Heart right ventricle (tissue), 16 donors: ENCODE data around the gene PPCS. TPM values are rescaled to one million over a fixed set of nuclear protein-coding genes. Genes with fewer than 3 reads are reported as not detected.

Experiments
- ATAC-seq, 8 donors: fragments of 200-7000 bp; cut with Tn5 transposase; one replicate each; pipeline ENCODE4 v1.9.1; 2020; ENCODE audit warnings: mild to moderate bottlenecking in 8 of 8, moderate library complexity in 8 of 8, moderate number of reproducible peaks in 1 of 8
- DNase-seq, 2 donors: peaks; one replicate each; pipeline ENCODE4 v3.0.0-alpha.2; 2020
- H3K27ac ChIP-seq, 10 donors: fragments of 200-600 bp; sonication (generic) in 2 of 10; one replicate each; pipeline versions ENCODE4 v1.5.0 to v1.8.0; 2020 to 2022; ENCODE audit warnings: mild to moderate bottlenecking in 3 of 10
- H3K27me3 ChIP-seq, 7 donors: fragments of 200-600 bp; one replicate each; pipeline ENCODE4 v1.8.0; 2021 to 2022; ENCODE audit warnings: mild to moderate bottlenecking in 2 of 7
- H3K36me3 ChIP-seq, 9 donors: fragments of 200-600 bp; sonication (generic) in 1 of 9; one replicate each; pipeline versions ENCODE4 v1.5.0 to v1.8.0; 2020 to 2022; ENCODE audit warnings: mild to moderate bottlenecking in 2 of 9
- H3K4me1 ChIP-seq, 9 donors: fragments of 200-600 bp; sonication (generic) in 1 of 9; one replicate each; pipeline versions ENCODE4 v1.5.0 to v1.8.0; 2020 to 2022; ENCODE audit warnings: mild to moderate bottlenecking in 4 of 9
- H3K4me3 ChIP-seq, 10 donors: fragments of 200-600 bp; sonication (generic) in 2 of 10; one replicate each; pipeline versions ENCODE4 v1.5.0 to v1.8.0; 2020 to 2022; ENCODE audit warnings: mild to moderate bottlenecking in 7 of 10, moderate library complexity in 2 of 10
- H3K9me3 ChIP-seq, 11 donors: fragments of 200-600 bp in 10 of 11; sonication (generic) in 2 of 11; one replicate each; pipeline versions ENCODE4 v1.5.0 to v1.8.0; 2013 to 2022; ENCODE audit warnings: mild to moderate bottlenecking in 2 of 11, control low read depth in 1 of 11, moderate library complexity in 1 of 11
- CTCF ChIP-seq, 9 donors: fragments of 200-600 bp; sonication (generic) in 2 of 9; IDR thresholded peaks; one replicate each; pipeline versions ENCODE4 v1.5.0 to v1.8.0; 2021 to 2022; ENCODE audit warnings: antibody characterized with exemption in 9 of 9, mild to moderate bottlenecking in 5 of 9, moderate library complexity in 1 of 9
- WGBS, 2 donors: extraction: QIAGEN DNeasy Blood & Tissue Kit; methylation state at CpG; one replicate each; pipeline ENCODE4 v1.1.7; 2013; ENCODE audit warnings: inconsistent platforms in 1 of 2; 5-methylcytosine and 5-hydroxymethylcytosine counted together
- intact Hi-C, 10 donors: fragments of 100-400 bp; cut with DNase I; formaldehyde crosslinking; loops; one replicate each; pipeline versions ENCODE4 v1.11.1 to v1.14.2; 2022
- polyA plus RNA-seq, 2 donors: library from polyadenylated mRNA; stranded (reverse); fragments of 200-250 nt; gene quantifications; one replicate each; pipeline ENCODE4 v1.2.3, GENCODE V29; 2013
- total RNA-seq, 10 donors: library from RNA; stranded (reverse); fragmentation: NEBNext Ultra II Directional in 3 of 10; extraction: Animal tissue kit (Norgen Biotek cat#: 25700) in 3 of 10; gene quantifications; one replicate each; pipeline versions ENCODE4 v1.2.1 to v1.2.4, GENCODE V29; 2021 to 2023
- donor health status: Arrhythmogenic right ventricular cardiomyopathy.
- donor health status: ischemic (EF 13 %, LVEDD 7.1; RV severe dilation, severe dysfunction).
- donor health status: healthy with polysubstance abuse.
- donor health status: DM: no; HTN: yes; CAD: no.
- donor health status: DM: no; HTN: no; CAD: no.
- donor health status: ischemic (EF 25% LVEDD 6.9; RV normal size, moderate dysfunction).
- donor health status: ischemic (EF 25% LVEDD 5.7; RV mildly dilated, moderate dysfunction).
- donor health status: healthy.
- donor health status: DM: yes; HTN: yes; CAD: no.
- donor health status: Ischemic cardiomyopathy.
- donor health status: ischemic (EF 35%, LVEDD 5.7; RV mildly dilated, moderate dysfunction).
- donor health status: nonischemic (EF 11% LVEDD 7.7; RV severe dilation, severe dysfunction).
- donor health status: DM: yes; HTN: yes; CAD: no.
- donor health status: PGD.
- donor health status: ischemic (EF 29% LVEDD 5.4; RV normal size, mild dysfunction).
- donor health status: nonischemic (EF 23%, LVEDD 6.1; RV moderate dilation, normal function).

The PPCS gene
- total and polyA plus RNA-seq, 12 donors, result 33.2 to 50.0 (median 42.5) TPM

- Histone ChIP-seq H3K4me3 (no peak overlapping the region), H3K4me1 (peaks cover 0 to 21% (median 3%) of the 10 kb centered on the region in 9 donors), H3K36me3 (no peaks in the 10 kb centered on the region), H3K9me3 (no peaks in the 10 kb centered on the region), H3K27me3 (no peaks in the 10 kb centered on the region), H3K27ac (no peak overlapping the region)
- ATAC-seq (no peak), DNase-seq (no peak)
- 79 to 80% methylated on average over 1 of the region's 1 CpG for WGBS, 2 donors
- intact Hi-C loops, result no loop called here
- TF ChIP-seq CTCF (IDR thresholded peaks at IDR 0.05), result no peak
These were observed 26.7 kb upstream of the PPCS start for GRCh38 chr1:42429603-42430002.

GRCh38 chr1:42430286-42431135, 25.8 kb upstream of the PPCS start:
- Histone ChIP-seq H3K36me3 (no peaks in the 10 kb centered on the region), H3K4me3 (no peak overlapping the region), H3K27me3 (no peaks in the 10 kb centered on the region), H3K4me1 (peaks cover 0 to 21% (median 3%) of the 10 kb centered on the region in 9 donors), H3K27ac (no peak overlapping the region), H3K9me3 (no peaks in the 10 kb centered on the region)
- intact Hi-C loops, result no loop called here
- no peak for DNase-seq
- TF ChIP-seq CTCF (IDR thresholded peaks at IDR 0.05), result no peak
- 89 to 90% methylated on average over 3 of the region's 3 CpGs for WGBS, 2 donors
- no peak for ATAC-seq

- H3K27me3 ChIP-seq, result no peaks in the 10 kb centered on the region
- no peak overlapping the region for H3K27ac ChIP-seq
- no peak overlapping the region for H3K4me3 ChIP-seq
- no peaks in the 10 kb centered on the region for H3K9me3 ChIP-seq
- ATAC-seq (no peak), DNase-seq (no peak)
- no peaks in the 10 kb centered on the region for H3K36me3 ChIP-seq
- TF ChIP-seq CTCF (IDR thresholded peaks at IDR 0.05), result no peak
- WGBS, 2 donors, result 83 to 93% methylated on average over 3 of the region's 3 CpGs
- peaks cover 0 to 21% (median 3%) of the 10 kb centered on the region in 9 donors for H3K4me1 ChIP-seq
- intact Hi-C loops, result no loop called here
These were observed 24.8 kb upstream of the PPCS start for GRCh38 chr1:42431514-42431913.

GRCh38 chr1:42432714-42433113, 23.6 kb upstream of the PPCS start:
- Histone ChIP-seq H3K27me3 (no peaks in the 10 kb centered on the region), H3K4me3 (no peak overlapping the region), H3K36me3 (no peaks in the 10 kb centered on the region), H3K4me1 (peaks cover 0 to 14% (median 0%) of the 10 kb centered on the region in 9 donors), H3K9me3 (no peaks in the 10 kb centered on the region), H3K27ac (no peak overlapping the region)
- intact Hi-C loops, result no loop called here
- 69 to 72% methylated on average over 4 of the region's 4 CpGs for WGBS, 2 donors
- ATAC-seq (no peak), DNase-seq (no peak)
- TF ChIP-seq CTCF (IDR thresholded peaks at IDR 0.05), result no peak
